Ishikawa (cell line): ENCODE results near the gene PADI1.

Experiments used
- CEBPB ChIP-seq: IDR thresholded peaks from 2 replicates; pipeline ENCODE4 v1.6.1; 2012
- CREB1 ChIP-seq: IDR thresholded peaks from 2 replicates; pipeline ENCODE4 v1.6.1; 2012; ENCODE audit warnings: low read depth
- EGR1 ChIP-seq: IDR thresholded peaks from 2 replicates; pipeline ENCODE4 v1.6.1; 2012
- EP300 ChIP-seq: IDR thresholded peaks from 2 replicates; pipeline ENCODE4 v1.6.1; 2012; ENCODE audit warnings: borderline replicate concordance
- FOXM1 ChIP-seq: IDR thresholded peaks from 2 replicates; pipeline ENCODE4 v1.6.1; 2012; ENCODE audit warnings: low read depth, borderline replicate concordance
- NFIC ChIP-seq: IDR thresholded peaks from 2 replicates; pipeline ENCODE4 v1.6.1; 2012
- RAD21 ChIP-seq: IDR thresholded peaks from 2 replicates; pipeline ENCODE4 v1.6.1; 2012; ENCODE audit warnings: low read depth
- REST ChIP-seq: IDR thresholded peaks from 2 replicates; pipeline ENCODE4 v1.6.1; 2012; ENCODE audit warnings: low read depth, mild to moderate bottlenecking
- TAF1 ChIP-seq: IDR thresholded peaks from 2 replicates; pipeline ENCODE4 v1.6.1; 2012; ENCODE audit warnings: low read depth, mild to moderate bottlenecking
- TCF12 ChIP-seq: IDR thresholded peaks from 2 replicates; pipeline ENCODE4 v1.6.1; 2012; ENCODE audit warnings: low read depth
- TEAD4 ChIP-seq: IDR thresholded peaks from 2 replicates; pipeline ENCODE4 v1.6.1; 2012
- USF1 ChIP-seq: IDR thresholded peaks from 2 replicates; pipeline ENCODE4 v1.6.1; 2012
- YY1 ChIP-seq: IDR thresholded peaks from 2 replicates; pipeline ENCODE4 v1.6.1; 2012; ENCODE audit warnings: low read depth
- ZBTB7A ChIP-seq: IDR thresholded peaks from 2 replicates; pipeline ENCODE4 v1.6.1; 2012; ENCODE audit warnings: low read depth
- TF ChIP-seq, protein P1 (sequence below): IDR thresholded peaks from 2 replicates; pipeline ENCODE4 v1.6.1; 2012

PADI1 gene

DNA sequence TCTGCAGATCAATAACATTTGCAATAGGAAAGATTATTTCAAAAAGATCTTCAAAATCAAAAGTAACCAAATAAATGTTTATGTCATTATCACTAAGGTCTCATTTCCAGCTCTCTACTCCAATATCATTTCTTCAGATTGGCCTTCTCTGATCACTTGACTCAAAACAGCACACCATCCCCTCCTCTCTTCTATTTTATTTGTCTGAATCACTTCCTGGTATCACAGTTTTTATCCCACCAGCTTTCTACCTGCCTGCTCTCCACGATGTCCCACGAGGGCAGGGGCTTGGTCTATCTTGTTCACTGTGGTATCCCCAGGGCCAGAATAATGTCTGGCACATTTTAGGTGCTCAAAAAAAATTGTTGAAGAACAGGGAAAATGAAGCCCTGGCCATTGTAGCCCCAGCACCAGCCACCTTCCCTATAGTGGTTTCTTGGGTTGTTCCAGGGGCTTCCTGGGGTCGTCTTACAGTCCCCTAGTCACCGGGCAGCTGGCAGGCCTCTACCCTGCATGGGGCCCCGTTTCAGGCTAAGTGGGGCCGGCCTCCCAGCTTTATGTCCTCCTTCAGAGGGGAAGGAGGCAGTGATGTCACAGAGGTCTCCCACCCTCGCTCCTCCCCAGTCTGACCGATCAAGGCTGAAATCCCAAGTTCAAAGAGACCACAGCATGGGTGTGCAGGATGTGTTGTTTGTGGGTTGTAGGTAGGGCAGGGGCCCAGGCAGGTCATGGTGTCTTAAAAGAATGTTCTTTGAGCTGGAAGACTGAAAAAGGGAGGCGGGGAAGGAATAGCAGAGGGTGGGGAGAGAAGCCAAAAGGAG, 3.5 kb upstream of the PADI1 start:
- TF ChIP-seq FOXM1 (no peak), EP300 (no peak), YY1 (no peak), TAF1 (no peak)

- TF ChIP-seq ZBTB7A (no peak), USF1 (no peak), YY1 (no peak), EGR1 (no peak), CREB1 (no peak), TCF12 (no peak), TAF1 (no peak), FOXM1 (no peak), NFIC (no peak), EP300 (no peak), REST (no peak), CEBPB (no peak)
- TF ChIP-seq, protein P1, sequence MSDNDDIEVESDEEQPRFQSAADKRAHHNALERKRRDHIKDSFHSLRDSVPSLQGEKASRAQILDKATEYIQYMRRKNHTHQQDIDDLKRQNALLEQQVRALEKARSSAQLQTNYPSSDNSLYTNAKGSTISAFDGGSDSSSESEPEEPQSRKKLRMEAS: no peak
Observed at GRCh38 chr1:17205652-17206051, 724 bp downstream of the PADI1 start.

GRCh38 chr1:17206196-17206595, 1.3 kb downstream of the PADI1 start:
- no peak for TF ChIP-seq CREB1
- TF ChIP-seq ZBTB7A: 0 out of 2 replicates have a peak, but pooled peaks have one; percentile 32
- TF ChIP-seq TEAD4: no peak
- TF ChIP-seq TAF1: no peak

DNA sequence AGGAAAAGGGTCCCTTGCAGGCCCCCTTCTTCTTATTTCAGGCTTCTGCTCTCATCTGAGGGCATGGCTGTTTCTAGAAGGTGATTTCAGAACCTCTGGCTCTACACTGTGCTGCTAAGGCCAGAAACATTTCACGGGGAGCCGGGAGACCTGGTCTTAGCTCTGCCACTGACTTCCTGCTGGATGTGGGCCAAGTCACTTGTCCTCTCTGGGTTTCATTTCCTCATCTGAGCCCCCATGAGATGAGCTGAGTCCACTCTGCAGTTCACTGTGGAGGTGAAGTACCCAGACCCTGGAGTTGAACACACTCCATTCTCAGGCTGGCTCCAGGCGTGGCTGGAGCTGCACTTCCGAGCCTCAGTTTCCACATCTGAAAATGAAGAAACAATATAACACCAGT, 2.1 kb downstream of the PADI1 start:
- TF ChIP-seq TAF1: no peak
- TF ChIP-seq NFIC: peak; percentile 42; the same call in 1 of the 2 replicates

DNA sequence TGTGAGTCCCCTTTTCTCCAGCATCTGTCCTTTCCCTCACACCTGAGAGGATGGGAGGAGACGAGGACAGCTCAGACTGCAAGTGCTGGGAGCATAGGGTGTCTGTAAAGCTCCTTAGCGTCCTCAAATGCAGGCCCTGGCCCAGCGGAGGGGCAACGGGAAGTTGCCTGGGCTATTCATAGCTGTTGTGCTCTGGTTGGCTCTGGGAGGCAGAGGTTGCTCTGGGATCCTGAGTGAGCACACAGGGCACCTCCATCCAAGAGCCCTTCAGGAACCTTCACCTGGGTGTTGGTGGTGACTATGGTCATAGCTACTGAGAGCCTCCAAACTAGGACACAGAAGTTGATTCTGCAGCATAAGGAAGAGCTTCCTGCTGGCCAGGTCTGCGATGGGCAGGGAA, 2.6 kb downstream of the PADI1 start:
- TF ChIP-seq CEBPB: no peak
- no peak for TF ChIP-seq NFIC
- TF ChIP-seq FOXM1: no peak
- TF ChIP-seq TCF12: no peak

GRCh38 chr1:17207966-17208418, 3.1 kb downstream of the PADI1 start:
- TF ChIP-seq YY1 (no peak), EP300 (peak; percentile 96), CEBPB (no peak), TCF12 (peak; percentile 96), FOXM1 (peak; percentile 91), TEAD4 (peak; percentile 70), TAF1 (no peak), ZBTB7A (peak; percentile 86), REST (no peak), USF1 (no peak), NFIC (peak; percentile 82), CREB1 (peak; percentile 40; the same call in 1 of the 2 replicates), RAD21 (no peak), EGR1 (no peak)
- TF ChIP-seq, protein P1: peak; percentile 58
